Measurements from ENCODE around the gene ADAMTSL2. TPM values are rescaled to one million over a fixed set of nuclear protein-coding genes. Genes with fewer than 3 reads are reported as not detected.

Gene ADAMTSL2
- total and polyA plus RNA-seq, 4 donors, result 0.38 to 20.9 (median 1.9) TPM; not detected in 1

DNA sequence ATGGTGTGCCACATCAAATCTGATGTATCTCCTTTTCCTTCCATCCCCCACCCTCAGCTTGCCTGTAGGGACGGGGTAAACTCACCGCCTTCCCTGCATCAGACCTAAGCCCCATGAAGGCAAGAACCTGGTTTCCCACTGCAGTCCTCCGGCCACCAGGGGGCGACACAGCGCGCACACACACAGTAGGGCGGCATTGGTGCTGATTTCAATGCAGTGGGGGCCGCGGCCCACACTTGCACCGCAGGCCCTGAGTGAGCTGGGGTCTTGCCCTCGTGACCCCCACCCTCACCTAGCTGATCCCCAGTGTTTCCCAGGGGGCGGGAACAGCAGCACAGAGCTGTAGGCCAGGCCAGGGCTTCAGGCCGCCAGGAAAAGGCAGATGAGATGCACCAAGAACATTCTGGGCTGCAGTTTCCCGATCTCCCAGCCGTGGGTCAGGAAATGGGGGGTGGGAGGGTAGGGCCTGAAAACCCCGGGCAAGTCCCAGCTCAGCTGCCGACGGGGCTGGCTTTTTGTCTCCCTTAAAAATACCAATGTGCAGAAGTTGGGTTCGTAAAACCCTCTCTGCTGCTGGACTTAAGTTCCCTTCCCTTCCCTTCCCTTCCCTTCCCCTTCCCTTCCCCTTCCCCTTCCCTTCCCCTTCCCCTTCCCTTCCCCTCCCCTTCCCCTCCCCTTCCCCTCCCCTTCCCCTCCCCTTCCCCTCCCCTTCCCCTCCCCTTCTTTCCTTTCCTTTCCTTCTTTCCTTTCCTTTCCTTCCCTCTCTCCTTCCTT, 55.1 kb downstream of the ADAMTSL2 start:
- intact Hi-C loops (cut with DNase I), result no loop called here
- DNase-seq (no peak), ATAC-seq (ENCODE audit: low FRiP score) (no peak)

DNA sequence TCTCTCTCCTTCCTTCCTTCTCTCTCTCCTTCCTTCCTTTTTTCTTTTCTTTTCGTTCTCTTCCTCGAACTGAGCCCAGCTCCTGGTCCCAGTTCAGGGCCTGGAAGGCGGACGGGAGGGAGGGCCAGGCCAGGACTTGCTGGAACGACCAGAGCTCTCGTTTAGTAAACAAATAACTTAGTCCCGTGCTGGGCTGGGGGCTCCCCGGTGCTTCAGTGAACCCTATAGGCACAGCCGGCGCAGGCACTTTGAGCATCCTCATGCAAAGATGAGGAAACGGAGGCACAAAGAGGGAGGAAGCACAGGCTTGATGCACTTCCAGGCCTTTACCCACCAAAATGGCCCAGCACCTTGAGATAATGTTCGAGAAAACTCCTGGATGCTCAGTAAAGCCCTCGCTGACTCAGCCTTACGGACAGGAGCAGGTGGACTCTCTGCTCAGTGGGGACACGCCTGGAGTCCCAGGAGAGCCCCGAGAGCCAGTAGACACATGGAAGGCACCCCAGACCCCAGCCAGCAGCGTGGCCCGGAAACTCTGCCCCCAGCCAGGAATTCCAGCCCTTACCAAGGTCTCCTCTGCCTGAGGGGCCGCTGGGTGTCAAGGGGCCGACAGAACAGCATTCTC, 55.8 kb downstream of the ADAMTSL2 start:
- DNase-seq (no peak), ATAC-seq (ENCODE audit: low FRiP score) (no peak)
- intact Hi-C loops (cut with DNase I), result no loop called here
- WGBS, 2 donors, result 65 to 67% methylated on average over 19 to 20 of the region's 20 CpGs
- Histone ChIP-seq H3K27me3 (ENCODE audit: control insufficient read depth in 1 of 2, insufficient read depth in 2 of 2, low read length in 1 of 2) (no peaks in the 10 kb centered on the region), H3K4me3 (ENCODE audit: low read length in 2 of 2) (no peak overlapping the region), H3K9me3 (ENCODE audit: control insufficient read depth, low read length) (no peaks in the 10 kb centered on the region), H3K36me3 (ENCODE audit: control insufficient read depth in 1 of 2, insufficient read depth in 2 of 2, low read length in 1 of 2) (no peaks in the 10 kb centered on the region), H3K4me1 (ENCODE audit: control insufficient read depth in 1 of 2, insufficient read depth in 2 of 2, low read length in 2 of 2) (no peaks in the 10 kb centered on the region), H3K27ac (ENCODE audit: low read depth in 1 of 2, low read length in 2 of 2) (no peak overlapping the region)

More for the DNA sequence above, 55.1 kb downstream of the ADAMTSL2 start:
- Histone ChIP-seq H3K4me1 (ENCODE audit: control insufficient read depth in 1 of 2, insufficient read depth in 2 of 2, low read length in 2 of 2) (no peaks in the 10 kb centered on the region), H3K4me3 (ENCODE audit: low read length in 2 of 2) (no peak overlapping the region), H3K27me3 (ENCODE audit: control insufficient read depth in 1 of 2, insufficient read depth in 2 of 2, low read length in 1 of 2) (no peaks in the 10 kb centered on the region), H3K9me3 (ENCODE audit: control insufficient read depth, low read length) (no peaks in the 10 kb centered on the region), H3K27ac (ENCODE audit: low read depth in 1 of 2, low read length in 2 of 2) (no peak overlapping the region), H3K36me3 (ENCODE audit: control insufficient read depth in 1 of 2, insufficient read depth in 2 of 2, low read length in 1 of 2) (no peaks in the 10 kb centered on the region)
- WGBS, 2 donors, result 39 to 47% methylated on average over 19 of the region's 19 CpGs

GRCh38 chr9:133591116-133591910, 56.8 kb downstream of the ADAMTSL2 start:
- no peaks in the 10 kb centered on the region for H3K36me3 ChIP-seq (ENCODE audit: control insufficient read depth in 1 of 2, insufficient read depth in 2 of 2, low read length in 1 of 2)
- intact Hi-C loops (cut with DNase I), result no loop called here
- 87 to 90% methylated on average over 17 of the region's 17 CpGs for WGBS, 2 donors
- H3K9me3 ChIP-seq (ENCODE audit: control insufficient read depth, low read length), result peaks cover under 1% of the 10 kb centered on the region
- ATAC-seq (ENCODE audit: low FRiP score), result peak; percentile 22
- H3K4me3 ChIP-seq (ENCODE audit: low read length in 2 of 2), result no peak overlapping the region
- no peak for DNase-seq
- H3K27me3 ChIP-seq (ENCODE audit: control insufficient read depth in 1 of 2, insufficient read depth in 2 of 2, low read length in 1 of 2), result no peaks in the 10 kb centered on the region
- H3K27ac ChIP-seq (ENCODE audit: low read depth in 1 of 2, low read length in 2 of 2), result no peak overlapping the region
- H3K4me1 ChIP-seq (ENCODE audit: control insufficient read depth in 1 of 2, insufficient read depth in 2 of 2, low read length in 2 of 2), result no peaks in the 10 kb centered on the region

DNA sequence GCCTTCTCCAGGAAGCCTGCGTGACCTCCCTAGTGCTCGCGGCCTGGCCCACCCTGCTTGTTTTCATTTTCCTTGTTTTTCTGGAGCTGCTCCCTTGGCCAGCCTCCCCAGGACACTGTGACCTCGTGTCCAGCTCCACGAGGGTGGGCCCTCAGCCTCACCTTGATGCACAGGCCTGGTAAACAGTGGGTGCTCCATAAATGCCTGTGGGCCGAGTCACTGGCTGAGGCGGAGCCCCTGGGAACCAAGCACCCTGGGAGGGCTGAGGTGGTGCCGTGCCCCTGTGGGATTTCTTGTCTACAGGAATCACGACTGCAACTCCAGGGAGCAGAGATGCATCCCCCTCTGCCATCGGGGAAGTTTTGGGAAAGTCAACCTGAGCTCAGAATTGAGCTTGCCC, 57.5 kb downstream of the ADAMTSL2 start:
- H3K4me3 ChIP-seq (ENCODE audit: low read length in 2 of 2), result no peak overlapping the region
- no peaks in the 10 kb centered on the region for H3K36me3 ChIP-seq (ENCODE audit: control insufficient read depth in 1 of 2, insufficient read depth in 2 of 2, low read length in 1 of 2)
- 53 to 59% methylated on average over 10 of the region's 10 CpGs for WGBS, 2 donors
- H3K27ac ChIP-seq (ENCODE audit: low read depth in 1 of 2, low read length in 2 of 2), result no peak overlapping the region
- H3K27me3 ChIP-seq (ENCODE audit: control insufficient read depth in 1 of 2, insufficient read depth in 2 of 2, low read length in 1 of 2), result no peaks in the 10 kb centered on the region
- no peaks in the 10 kb centered on the region for H3K4me1 ChIP-seq (ENCODE audit: control insufficient read depth in 1 of 2, insufficient read depth in 2 of 2, low read length in 2 of 2)
- H3K9me3 ChIP-seq (ENCODE audit: control insufficient read depth, low read length), result peaks cover 2% of the 10 kb centered on the region
- DNase-seq (no peak), ATAC-seq (ENCODE audit: low FRiP score) (no peak)
- intact Hi-C loops (cut with DNase I), result no loop called here

DNA sequence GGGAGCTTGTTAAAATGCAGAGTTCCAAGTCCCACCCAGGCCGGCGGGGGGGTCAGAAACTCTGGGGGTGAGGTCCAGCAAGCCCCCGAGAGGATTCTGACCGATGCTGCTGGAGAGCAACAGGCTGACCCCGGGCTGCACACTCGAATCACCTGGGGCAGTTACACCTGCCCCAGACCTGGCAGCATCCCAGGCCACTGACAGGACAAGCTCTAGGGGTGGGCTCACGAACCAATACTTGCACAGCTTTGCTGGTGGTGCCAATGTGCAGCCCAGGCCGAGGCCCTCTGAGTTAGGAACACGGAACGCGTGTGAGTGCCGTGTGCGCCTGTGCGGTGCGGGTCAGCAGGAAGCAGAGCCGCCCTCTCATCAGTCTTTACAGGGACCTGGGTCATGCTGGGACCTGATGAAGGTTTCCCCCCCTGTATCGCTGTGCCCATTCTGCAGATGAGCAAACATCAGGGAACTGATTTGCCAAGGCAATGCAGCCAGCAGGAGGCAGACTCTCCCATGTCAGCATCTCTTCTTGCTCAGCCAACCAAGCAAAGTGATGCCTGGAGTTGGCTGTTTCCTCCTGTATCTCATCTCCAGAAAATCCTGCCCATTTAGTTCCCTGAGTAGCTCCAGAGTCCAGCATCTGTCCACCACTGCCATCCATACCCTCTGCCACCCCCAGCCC, 58.4 kb downstream of the ADAMTSL2 start:
- H3K27me3 ChIP-seq (ENCODE audit: control insufficient read depth in 1 of 2, insufficient read depth in 2 of 2, low read length in 1 of 2), result no peaks in the 10 kb centered on the region
- WGBS, 2 donors, result 77 to 82% methylated on average over 17 of the region's 17 CpGs
- H3K4me1 ChIP-seq (ENCODE audit: control insufficient read depth in 1 of 2, insufficient read depth in 2 of 2, low read length in 2 of 2), result no peaks in the 10 kb centered on the region
- ATAC-seq (ENCODE audit: low FRiP score) (no peak), DNase-seq (no peak)
- intact Hi-C loops (cut with DNase I), result no loop called here
- no peak overlapping the region for H3K27ac ChIP-seq (ENCODE audit: low read depth in 1 of 2, low read length in 2 of 2)
- no peak overlapping the region for H3K4me3 ChIP-seq (ENCODE audit: low read length in 2 of 2)
- peaks cover 3% of the 10 kb centered on the region for H3K9me3 ChIP-seq (ENCODE audit: control insufficient read depth, low read length)
- H3K36me3 ChIP-seq (ENCODE audit: control insufficient read depth in 1 of 2, insufficient read depth in 2 of 2, low read length in 1 of 2), result no peaks in the 10 kb centered on the region

DNA sequence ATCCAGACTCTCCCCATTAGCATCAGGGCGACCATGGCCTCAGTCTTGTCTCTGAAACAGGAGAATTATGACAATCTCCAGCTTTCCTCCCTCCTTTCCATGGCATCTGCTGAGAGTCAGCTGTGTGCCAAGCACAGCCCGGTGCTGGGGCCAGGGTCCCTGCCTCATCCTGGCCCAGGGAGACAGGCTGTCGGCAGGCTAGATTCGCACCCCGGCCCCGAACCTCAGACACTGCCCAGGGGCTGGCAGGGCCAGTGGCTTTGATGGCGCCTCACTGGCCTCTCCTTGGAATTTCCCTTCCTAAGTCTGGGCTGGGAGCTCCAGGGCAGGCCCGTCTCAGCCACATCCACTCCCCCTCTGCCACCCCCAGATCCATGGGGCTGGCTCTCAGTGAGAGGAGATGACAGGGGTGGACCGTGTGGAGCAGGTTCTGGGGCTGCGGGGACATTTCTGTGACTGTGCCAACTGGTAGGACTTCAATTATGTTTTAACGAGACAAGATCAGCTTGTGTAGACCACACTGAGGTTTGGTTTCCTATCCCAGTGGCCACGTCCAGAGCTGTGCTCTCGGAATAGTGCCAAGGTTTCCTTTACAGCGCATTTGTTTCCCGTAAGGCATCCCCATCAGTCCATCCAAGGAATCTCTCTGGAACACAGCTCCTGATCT, 59.2 kb downstream of the ADAMTSL2 start:
- ATAC-seq (ENCODE audit: low FRiP score) (no peak), DNase-seq (no peak)
- H3K27me3 ChIP-seq (ENCODE audit: control insufficient read depth in 1 of 2, insufficient read depth in 2 of 2, low read length in 1 of 2), result no peaks in the 10 kb centered on the region
- 70 to 75% methylated on average over 15 of the region's 15 CpGs for WGBS, 2 donors
- no peaks in the 10 kb centered on the region for H3K36me3 ChIP-seq (ENCODE audit: control insufficient read depth in 1 of 2, insufficient read depth in 2 of 2, low read length in 1 of 2)
- H3K27ac ChIP-seq (ENCODE audit: low read depth in 1 of 2, low read length in 2 of 2), result no peak overlapping the region
- intact Hi-C loops (cut with DNase I), result no loop called here
- H3K4me3 ChIP-seq (ENCODE audit: low read length in 2 of 2), result no peak overlapping the region
- peaks cover 5% of the 10 kb centered on the region for H3K9me3 ChIP-seq (ENCODE audit: control insufficient read depth, low read length)
- H3K4me1 ChIP-seq (ENCODE audit: control insufficient read depth in 1 of 2, insufficient read depth in 2 of 2, low read length in 2 of 2), result no peaks in the 10 kb centered on the region

- DNase-seq, result no peak
- Histone ChIP-seq H3K4me3 (ENCODE audit: low read length in 2 of 2) (no peak overlapping the region), H3K27ac (ENCODE audit: low read depth in 1 of 2, low read length in 2 of 2) (no peak overlapping the region), H3K36me3 (ENCODE audit: control insufficient read depth in 1 of 2, insufficient read depth in 2 of 2, low read length in 1 of 2) (no peaks in the 10 kb centered on the region), H3K9me3 (ENCODE audit: control insufficient read depth, low read length) (peaks cover 8% of the 10 kb centered on the region), H3K27me3 (ENCODE audit: control insufficient read depth in 1 of 2, insufficient read depth in 2 of 2, low read length in 1 of 2) (no peaks in the 10 kb centered on the region), H3K4me1 (ENCODE audit: control insufficient read depth in 1 of 2, insufficient read depth in 2 of 2, low read length in 2 of 2) (no peaks in the 10 kb centered on the region)
- intact Hi-C loops (cut with DNase I), result no loop called here
- WGBS, 2 donors, result 89 to 90% methylated on average over 2 of the region's 2 CpGs
- ATAC-seq (ENCODE audit: low FRiP score), result no peak
Observed at GRCh38 chr9:133594310-133594709, 59.8 kb downstream of the ADAMTSL2 start.

DNA sequence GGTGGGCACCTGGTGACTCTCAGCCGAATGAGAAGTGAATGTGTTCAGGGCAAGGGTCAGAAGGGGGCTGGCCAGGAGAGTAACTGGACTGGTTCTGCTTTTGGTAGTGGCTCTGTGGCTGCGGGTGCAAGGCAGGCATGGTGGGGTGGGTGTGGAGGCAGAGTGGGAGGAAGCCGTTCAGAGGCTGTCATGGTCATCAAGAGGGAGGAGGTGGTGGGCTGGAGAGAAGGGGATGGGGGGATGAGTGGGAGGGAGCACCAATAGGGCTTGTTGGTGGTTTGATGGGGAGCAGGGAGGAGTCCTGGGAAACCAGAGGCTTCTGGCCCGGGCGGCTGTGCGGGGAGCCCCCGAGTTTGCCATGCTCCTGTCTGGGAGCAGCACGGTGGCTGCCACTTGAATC, 61.4 kb downstream of the ADAMTSL2 start:
- no peak overlapping the region for H3K4me3 ChIP-seq (ENCODE audit: low read length in 2 of 2)
- 84 to 87% methylated on average over 8 of the region's 8 CpGs for WGBS, 2 donors
- intact Hi-C loops (cut with DNase I), result no loop called here
- ATAC-seq (ENCODE audit: low FRiP score) (no peak), DNase-seq (no peak)
- no peaks in the 10 kb centered on the region for H3K27me3 ChIP-seq (ENCODE audit: control insufficient read depth in 1 of 2, insufficient read depth in 2 of 2, low read length in 1 of 2)
- peaks cover 8% of the 10 kb centered on the region for H3K9me3 ChIP-seq (ENCODE audit: control insufficient read depth, low read length)
- H3K36me3 ChIP-seq (ENCODE audit: control insufficient read depth in 1 of 2, insufficient read depth in 2 of 2, low read length in 1 of 2), result no peaks in the 10 kb centered on the region
- H3K4me1 ChIP-seq (ENCODE audit: control insufficient read depth in 1 of 2, insufficient read depth in 2 of 2, low read length in 2 of 2), result no peaks in the 10 kb centered on the region
- H3K27ac ChIP-seq (ENCODE audit: low read depth in 1 of 2, low read length in 2 of 2), result no peak overlapping the region

Data from aorta (tissue), 5 donors.